ENCODE results near the gene HERPUD1.
"Not testable (repeated sequence)": the region's sequence is repeated elsewhere in the genome, so short reads cannot be mapped to it uniquely, and the experiment has no call there.

The HERPUD1 gene

DNA sequence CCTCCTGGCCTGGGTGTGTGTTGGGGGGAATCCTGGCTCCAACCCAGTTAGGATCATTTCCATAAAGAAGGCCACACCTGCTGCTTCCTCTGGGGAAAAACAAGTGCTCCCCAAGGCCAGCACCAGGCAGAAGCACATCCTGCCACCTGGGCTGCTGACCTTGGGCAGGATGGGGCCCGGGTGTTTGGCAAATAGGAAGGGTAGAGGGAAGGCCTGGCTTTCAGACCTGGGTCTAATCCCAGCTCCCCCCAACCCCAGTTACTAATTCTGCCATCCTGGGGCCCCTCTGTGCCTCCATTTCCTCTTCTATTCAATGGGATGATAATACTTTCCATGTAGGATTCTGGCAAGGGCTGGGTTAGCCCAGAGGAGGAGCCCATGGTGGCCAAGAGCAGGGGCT lies 54.4 kb downstream of the HERPUD1 start:
- H3K27ac ChIP-seq (ENCODE audit: low read depth in 2 of 2, low read length in 2 of 2): no peak overlapping the region
- no peaks in the 10 kb centered on the region for H3K9me3 ChIP-seq (ENCODE audit: control insufficient read depth in 2 of 2, low read length in 2 of 2)
- peaks cover 45 to 52% of the 10 kb centered on the region in 2 donors for H3K4me1 ChIP-seq (ENCODE audit: control insufficient read depth in 2 of 2, insufficient read depth in 2 of 2, low read length in 2 of 2)
- H3K27me3 ChIP-seq (ENCODE audit: control insufficient read depth in 2 of 2, insufficient read depth in 2 of 2, low read length in 2 of 2): peaks cover 0 to 1% of the 10 kb centered on the region in 2 donors
- no peaks in the 10 kb centered on the region for H3K36me3 ChIP-seq (ENCODE audit: control insufficient read depth in 2 of 2, insufficient read depth in 2 of 2, low read length in 2 of 2)
- H3K4me3 ChIP-seq (ENCODE audit: low read length in 2 of 2): no peak overlapping the region
- no peak overlapping the region for H3K9ac ChIP-seq (ENCODE audit: low read depth in 1 of 2, low read length in 2 of 2)

DNA sequence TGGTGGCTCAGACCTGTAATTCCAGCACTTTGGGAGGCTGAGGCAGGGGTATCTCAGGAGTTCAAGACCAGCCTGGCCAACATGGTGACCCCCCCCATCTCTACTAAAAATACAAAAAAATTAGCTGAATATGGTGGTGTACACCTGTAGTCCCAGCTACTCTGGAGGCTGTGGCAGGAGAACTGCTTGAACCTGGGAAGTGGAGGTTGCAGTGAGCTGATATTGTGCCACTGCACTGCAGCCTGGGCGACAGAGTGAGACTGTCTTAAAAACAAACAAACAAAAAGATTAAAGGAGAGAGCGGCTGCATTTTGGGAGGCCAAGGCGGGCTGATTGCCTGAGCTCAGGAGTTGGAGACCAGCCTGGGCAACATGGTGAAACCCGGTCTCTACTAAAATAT lies 55.0 kb downstream of the HERPUD1 start:
- H3K4me1 ChIP-seq (ENCODE audit: control insufficient read depth in 2 of 2, insufficient read depth in 2 of 2, low read length in 2 of 2): peaks cover 47 to 54% of the 10 kb centered on the region in 2 donors
- H3K4me3 ChIP-seq (ENCODE audit: low read length in 2 of 2); H3K36me3 ChIP-seq (ENCODE audit: control insufficient read depth in 2 of 2, insufficient read depth in 2 of 2, low read length in 2 of 2); H3K9me3 ChIP-seq (ENCODE audit: control insufficient read depth in 2 of 2, low read length in 2 of 2); H3K9ac ChIP-seq (ENCODE audit: low read depth in 1 of 2, low read length in 2 of 2); H3K27me3 ChIP-seq (ENCODE audit: control insufficient read depth in 2 of 2, insufficient read depth in 2 of 2, low read length in 2 of 2); H3K27ac ChIP-seq (ENCODE audit: low read depth in 2 of 2, low read length in 2 of 2): not testable (repeated sequence)

DNA sequence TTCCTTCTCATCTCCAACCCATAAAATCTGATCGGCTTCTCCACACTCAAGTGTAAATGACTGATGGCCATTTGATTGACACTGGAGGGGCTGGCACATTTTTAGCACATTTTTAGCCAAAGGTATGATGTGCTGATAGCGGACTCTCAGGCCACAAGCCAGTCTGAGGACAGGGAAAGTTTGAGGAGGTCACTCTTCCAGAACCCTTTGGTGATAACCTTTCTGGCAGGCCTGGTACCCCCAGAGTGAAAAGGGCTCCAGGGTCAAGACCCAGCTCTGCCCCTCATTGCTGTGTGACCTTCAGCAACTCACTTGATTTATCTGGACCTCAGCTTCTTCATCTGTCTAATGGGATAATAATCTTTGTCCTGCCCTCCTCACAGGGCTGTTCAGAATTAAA lies 55.8 kb downstream of the HERPUD1 start:
- no peak overlapping the region for H3K4me3 ChIP-seq (ENCODE audit: low read length in 2 of 2)
- no peaks in the 10 kb centered on the region for H3K36me3 ChIP-seq (ENCODE audit: control insufficient read depth in 2 of 2, insufficient read depth in 2 of 2, low read length in 2 of 2)
- H3K9ac ChIP-seq (ENCODE audit: low read depth in 1 of 2, low read length in 2 of 2): no peak overlapping the region
- peaks cover 50 to 58% of the 10 kb centered on the region in 2 donors for H3K4me1 ChIP-seq (ENCODE audit: control insufficient read depth in 2 of 2, insufficient read depth in 2 of 2, low read length in 2 of 2)
- H3K9me3 ChIP-seq (ENCODE audit: control insufficient read depth in 2 of 2, low read length in 2 of 2): no peaks in the 10 kb centered on the region
- H3K27me3 ChIP-seq (ENCODE audit: control insufficient read depth in 2 of 2, insufficient read depth in 2 of 2, low read length in 2 of 2): peaks cover 0 to 1% of the 10 kb centered on the region in 2 donors
- H3K27ac ChIP-seq (ENCODE audit: low read depth in 2 of 2, low read length in 2 of 2): no peak overlapping the region

DNA sequence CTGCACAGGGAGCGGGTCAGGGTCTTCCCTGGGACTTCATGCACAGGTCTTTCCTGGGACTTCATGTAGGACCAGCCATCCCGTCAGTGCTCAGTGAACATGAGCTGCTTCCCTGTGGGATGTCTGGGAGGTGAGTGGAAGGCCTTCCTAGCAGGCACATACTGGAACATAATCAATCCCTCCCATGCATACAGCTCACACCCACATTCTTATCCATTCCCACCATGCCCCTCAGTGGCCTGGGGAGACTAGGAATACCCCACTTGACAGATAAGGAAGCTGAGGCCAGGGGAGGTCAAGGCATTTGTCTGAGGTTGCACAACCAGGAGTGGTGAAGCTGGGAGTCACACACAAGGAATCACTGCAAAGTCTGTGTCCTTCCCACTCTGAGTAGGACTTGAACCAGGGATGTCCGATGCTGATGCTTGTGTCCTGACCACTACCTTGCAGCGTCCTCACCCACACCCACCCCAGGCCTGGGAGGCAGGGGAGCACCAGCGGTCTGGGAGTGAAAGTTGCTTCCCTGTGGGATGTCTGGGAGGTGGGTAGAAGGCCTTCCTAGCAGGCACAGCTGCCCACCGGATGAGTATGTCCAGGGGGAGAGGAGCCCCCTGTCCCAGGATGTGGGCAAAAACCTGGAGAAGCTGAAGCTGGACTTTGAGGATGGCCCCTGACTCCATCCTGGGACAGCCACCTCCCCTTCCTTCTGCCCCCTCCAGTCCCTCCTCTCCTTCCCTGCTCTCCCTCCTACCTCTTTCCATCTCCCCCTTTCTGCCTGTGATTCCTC lies 56.4 kb downstream of the HERPUD1 start:
- H3K9ac ChIP-seq (ENCODE audit: low read depth in 1 of 2, low read length in 2 of 2): peak overlapping the region; percentile 83 to 97
- peaks cover 0 to 1% of the 10 kb centered on the region in 2 donors for H3K27me3 ChIP-seq (ENCODE audit: control insufficient read depth in 2 of 2, insufficient read depth in 2 of 2, low read length in 2 of 2)
- no peaks in the 10 kb centered on the region for H3K36me3 ChIP-seq (ENCODE audit: control insufficient read depth in 2 of 2, insufficient read depth in 2 of 2, low read length in 2 of 2)
- no peaks in the 10 kb centered on the region for H3K9me3 ChIP-seq (ENCODE audit: control insufficient read depth in 2 of 2, low read length in 2 of 2)
- peak overlapping the region; percentile 94 to 95 for H3K4me3 ChIP-seq (ENCODE audit: low read length in 2 of 2)
- H3K4me1 ChIP-seq (ENCODE audit: control insufficient read depth in 2 of 2, insufficient read depth in 2 of 2, low read length in 2 of 2): peaks cover 45 to 54% of the 10 kb centered on the region in 2 donors
- H3K27ac ChIP-seq (ENCODE audit: low read depth in 2 of 2, low read length in 2 of 2): peak overlapping the region; percentile 88 to 93

DNA sequence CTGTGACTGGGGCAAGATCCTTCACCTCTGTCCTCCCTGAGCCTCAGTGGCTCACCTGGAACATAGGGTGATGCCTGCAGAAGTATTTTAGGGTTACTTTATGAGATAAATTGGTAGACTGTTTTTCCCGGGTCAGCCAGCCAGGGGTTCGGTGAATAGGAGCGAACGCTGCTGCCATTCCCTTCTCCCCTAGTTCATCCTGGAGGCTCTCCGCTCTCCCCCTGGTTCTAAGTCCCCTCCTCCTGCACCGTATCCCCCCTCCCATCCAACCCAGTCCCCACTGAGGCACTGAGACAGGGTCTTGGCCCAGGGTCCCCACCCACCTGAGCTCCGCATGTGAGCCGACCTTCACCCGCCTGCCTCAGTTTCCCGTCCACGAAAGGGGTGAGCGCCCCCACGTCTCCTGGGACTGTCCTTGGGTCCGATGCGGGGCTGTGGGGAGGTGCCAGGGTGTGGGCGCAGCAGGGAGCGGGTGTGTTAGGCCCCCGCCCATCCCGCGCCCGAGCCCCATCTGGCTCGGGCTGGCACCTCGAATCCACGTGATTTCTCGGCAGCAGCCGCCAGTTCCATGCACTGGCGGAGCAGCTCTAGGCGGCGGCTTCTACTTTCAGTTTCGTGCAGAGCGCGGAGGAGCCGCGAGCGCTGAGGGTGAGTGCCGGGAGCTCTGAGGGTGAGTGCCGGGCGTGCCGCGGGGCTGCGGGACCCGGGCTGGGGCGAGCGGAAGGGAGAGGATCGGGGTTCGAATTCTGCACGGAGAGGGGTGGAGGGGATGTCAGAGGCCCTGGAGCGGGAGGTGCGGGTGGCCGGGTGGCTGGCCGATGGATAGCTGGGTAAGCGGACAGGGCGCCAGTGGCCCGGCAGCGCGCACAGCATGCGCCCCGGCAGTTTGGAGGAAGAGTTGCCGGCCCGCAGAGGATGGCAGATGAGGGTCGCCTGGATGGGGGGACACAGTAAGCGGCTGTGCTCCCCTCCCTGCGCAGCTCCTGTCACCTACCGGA lies 57.3 kb downstream of the HERPUD1 start, which contains the start of gene NLRC5:
Gene NLRC5 (plus strand): TSS at position 610 of the 998 bp plus-strand sequence. CDS start 31,156 bp downstream, outside the sequence.
- peaks cover 37 to 47% of the 10 kb centered on the region in 2 donors for H3K4me1 ChIP-seq (ENCODE audit: control insufficient read depth in 2 of 2, insufficient read depth in 2 of 2, low read length in 2 of 2)
- H3K27ac ChIP-seq (ENCODE audit: low read depth in 2 of 2, low read length in 2 of 2): peak within 1 kb of the TSS; percentile 88 to 93
- H3K27me3 ChIP-seq (ENCODE audit: control insufficient read depth in 2 of 2, insufficient read depth in 2 of 2, low read length in 2 of 2): no peaks in the 10 kb centered on the region
- peak within 1 kb of the TSS; percentile 83 to 97 for H3K9ac ChIP-seq (ENCODE audit: low read depth in 1 of 2, low read length in 2 of 2)
- H3K9me3 ChIP-seq (ENCODE audit: control insufficient read depth in 2 of 2, low read length in 2 of 2): no peaks in the 10 kb centered on the region
- peak within 1 kb of the TSS; percentile 94 to 95 for H3K4me3 ChIP-seq (ENCODE audit: low read length in 2 of 2)
- H3K36me3 ChIP-seq (ENCODE audit: control insufficient read depth in 2 of 2, insufficient read depth in 2 of 2, low read length in 2 of 2): peaks cover 0 to 2% of the 10 kb centered on the region in 2 donors

DNA sequence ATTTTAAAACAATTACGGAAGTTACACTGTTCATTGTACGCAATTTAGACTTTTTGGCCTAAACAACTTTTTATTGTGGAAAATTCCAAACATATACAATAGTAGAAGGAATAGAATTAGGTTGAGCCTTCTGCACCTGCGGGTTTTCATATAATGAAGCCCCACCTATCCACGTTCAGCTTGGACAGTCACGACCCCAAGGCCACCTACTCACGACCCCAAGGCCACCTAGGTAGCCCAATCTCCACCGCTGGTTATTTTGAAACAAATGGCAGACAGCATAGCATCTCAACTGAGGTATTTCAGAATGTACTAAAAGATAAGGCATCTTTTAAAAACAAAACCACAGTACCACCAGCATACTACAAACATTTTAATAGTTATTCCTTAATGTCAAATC lies 58.0 kb downstream of the HERPUD1 start:
- peak overlapping the region; percentile 94 to 95 for H3K4me3 ChIP-seq (ENCODE audit: low read length in 2 of 2)
- peaks cover 0 to 6% of the 10 kb centered on the region in 2 donors for H3K36me3 ChIP-seq (ENCODE audit: control insufficient read depth in 2 of 2, insufficient read depth in 2 of 2, low read length in 2 of 2)
- H3K9ac ChIP-seq (ENCODE audit: low read depth in 1 of 2, low read length in 2 of 2): peak overlapping the region; percentile 83 to 97
- H3K27me3 ChIP-seq (ENCODE audit: control insufficient read depth in 2 of 2, insufficient read depth in 2 of 2, low read length in 2 of 2): no peaks in the 10 kb centered on the region
- H3K4me1 ChIP-seq (ENCODE audit: control insufficient read depth in 2 of 2, insufficient read depth in 2 of 2, low read length in 2 of 2): peaks cover 38 to 42% of the 10 kb centered on the region in 2 donors
- H3K27ac ChIP-seq (ENCODE audit: low read depth in 2 of 2, low read length in 2 of 2): peak overlapping the region; percentile 88 to 93
- no peaks in the 10 kb centered on the region for H3K9me3 ChIP-seq (ENCODE audit: control insufficient read depth in 2 of 2, low read length in 2 of 2)

DNA sequence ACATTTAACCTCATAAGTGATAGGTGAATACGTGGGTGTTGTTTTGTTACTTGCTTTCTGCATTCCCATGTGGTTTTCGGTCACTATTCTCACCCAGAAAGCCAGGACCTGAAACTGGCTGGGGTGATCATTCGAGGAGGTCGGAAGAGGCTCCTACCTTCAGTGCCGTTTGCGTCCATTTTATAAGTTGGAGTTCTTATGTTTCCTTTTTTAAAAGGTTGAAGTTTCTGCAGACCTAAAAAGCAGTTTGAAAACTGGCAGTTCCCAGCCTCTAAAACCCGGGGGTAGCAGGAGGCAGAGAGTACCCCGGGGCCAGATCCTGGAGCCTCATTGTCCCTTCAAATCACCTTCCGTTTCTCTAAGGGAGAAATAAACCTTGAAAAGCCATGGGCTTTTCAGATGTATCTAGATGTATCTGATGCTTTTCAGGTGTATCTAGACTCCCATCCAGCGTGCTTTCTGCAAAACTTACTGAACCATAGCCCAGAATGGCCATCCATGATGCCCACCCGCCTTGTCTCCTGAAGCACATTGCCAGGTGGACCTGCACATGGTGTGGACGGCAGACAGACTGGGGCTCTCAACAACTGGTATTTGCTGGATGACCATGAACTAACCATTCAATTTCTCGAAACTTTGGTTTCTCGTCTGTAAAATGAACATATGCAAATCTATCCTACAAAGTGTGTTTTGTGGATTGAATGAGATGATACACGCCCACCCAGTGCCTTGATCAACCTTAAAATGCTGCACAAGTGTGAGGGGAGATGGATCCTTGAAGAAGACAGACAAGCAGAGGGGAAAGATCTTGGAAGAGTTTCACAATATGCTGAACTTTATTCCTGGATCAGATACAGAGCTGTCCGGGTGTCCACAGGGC lies 58.7 kb downstream of the HERPUD1 start:
- H3K27ac ChIP-seq (ENCODE audit: low read depth in 2 of 2, low read length in 2 of 2): peak overlapping the region; percentile 90 to 93
- H3K36me3 ChIP-seq (ENCODE audit: control insufficient read depth in 2 of 2, insufficient read depth in 2 of 2, low read length in 2 of 2): peaks cover 2 to 6% of the 10 kb centered on the region in 2 donors
- H3K4me1 ChIP-seq (ENCODE audit: control insufficient read depth in 2 of 2, insufficient read depth in 2 of 2, low read length in 2 of 2): peaks cover 32 to 36% of the 10 kb centered on the region in 2 donors

DNA sequence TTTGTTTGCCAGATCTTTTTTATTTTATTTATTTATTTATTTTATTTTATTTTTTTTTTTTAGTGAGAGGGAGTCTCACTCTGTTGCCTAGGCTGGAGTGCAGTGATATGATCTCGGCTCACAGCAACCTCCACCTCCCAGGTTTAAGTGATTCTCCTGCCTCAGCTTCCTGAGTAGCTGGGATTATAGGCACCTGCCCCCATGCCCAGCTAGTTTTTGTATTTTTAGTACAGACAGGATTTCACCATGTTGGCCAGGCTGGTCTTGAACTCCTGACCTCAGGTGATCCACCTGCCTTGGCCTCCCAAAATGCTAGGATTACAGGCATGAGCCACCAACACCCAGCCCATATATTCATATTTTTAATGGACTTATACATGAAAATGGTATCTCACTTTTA lies 60.5 kb downstream of the HERPUD1 start:
- H3K36me3 ChIP-seq (ENCODE audit: control insufficient read depth in 2 of 2, insufficient read depth in 2 of 2, low read length in 2 of 2); H3K9me3 ChIP-seq (ENCODE audit: control insufficient read depth in 2 of 2, low read length in 2 of 2); H3K27me3 ChIP-seq (ENCODE audit: control insufficient read depth in 2 of 2, insufficient read depth in 2 of 2, low read length in 2 of 2): not testable (repeated sequence)
- peak overlapping the region; percentile 65 to 69 for H3K9ac ChIP-seq (ENCODE audit: low read depth in 1 of 2, low read length in 2 of 2)
- H3K4me3 ChIP-seq (ENCODE audit: low read length in 2 of 2): peak overlapping the region in 1 of 2 donors; percentile 52
- H3K27ac ChIP-seq (ENCODE audit: low read depth in 2 of 2, low read length in 2 of 2): peak overlapping the region; percentile 90 to 91
- peaks cover 30 to 36% of the 10 kb centered on the region in 2 donors for H3K4me1 ChIP-seq (ENCODE audit: control insufficient read depth in 2 of 2, insufficient read depth in 2 of 2, low read length in 2 of 2)

More for the DNA sequence above, 58.7 kb downstream of the HERPUD1 start:
- peak overlapping the region; percentile 94 to 95 for H3K4me3 ChIP-seq (ENCODE audit: low read length in 2 of 2)
- no peaks in the 10 kb centered on the region for H3K27me3 ChIP-seq (ENCODE audit: control insufficient read depth in 2 of 2, insufficient read depth in 2 of 2, low read length in 2 of 2)
- peak overlapping the region; percentile 26 to 97 for H3K9ac ChIP-seq (ENCODE audit: low read depth in 1 of 2, low read length in 2 of 2)
- no peaks in the 10 kb centered on the region for H3K9me3 ChIP-seq (ENCODE audit: control insufficient read depth in 2 of 2, low read length in 2 of 2)

DNA sequence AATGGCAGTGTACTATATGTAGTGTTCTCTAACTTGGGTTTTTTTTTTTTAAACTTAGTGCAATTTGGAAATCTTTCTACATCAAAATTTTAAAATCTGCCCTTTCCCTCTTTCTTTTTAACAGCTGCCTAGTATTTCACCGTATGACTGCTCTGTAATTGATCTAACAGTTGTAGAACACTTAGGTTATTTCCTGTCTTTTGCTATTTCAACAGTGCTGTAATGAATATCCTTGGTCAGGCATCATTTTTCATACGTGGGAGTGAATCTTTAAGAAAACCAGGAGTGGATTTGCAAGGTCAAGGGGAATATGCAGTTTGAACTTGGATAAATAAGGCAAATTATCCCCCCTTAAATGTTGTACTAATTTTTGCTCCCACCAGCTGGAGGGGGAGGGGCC lies 61.3 kb downstream of the HERPUD1 start:
- no peak overlapping the region for H3K27ac ChIP-seq (ENCODE audit: low read depth in 2 of 2, low read length in 2 of 2)
- peak overlapping the region in 1 of 2 donors; percentile 22 for H3K9ac ChIP-seq (ENCODE audit: low read depth in 1 of 2, low read length in 2 of 2)
- H3K4me1 ChIP-seq (ENCODE audit: control insufficient read depth in 2 of 2, insufficient read depth in 2 of 2, low read length in 2 of 2): peaks cover 30 to 35% of the 10 kb centered on the region in 2 donors
- no peak overlapping the region for H3K4me3 ChIP-seq (ENCODE audit: low read length in 2 of 2)
- no peaks in the 10 kb centered on the region for H3K27me3 ChIP-seq (ENCODE audit: control insufficient read depth in 2 of 2, insufficient read depth in 2 of 2, low read length in 2 of 2)
- H3K36me3 ChIP-seq (ENCODE audit: control insufficient read depth in 2 of 2, insufficient read depth in 2 of 2, low read length in 2 of 2): peaks cover 4 to 6% of the 10 kb centered on the region in 2 donors
- H3K9me3 ChIP-seq (ENCODE audit: control insufficient read depth in 2 of 2, low read length in 2 of 2): no peaks in the 10 kb centered on the region

Measured in mucosa of rectum (tissue), 2 donors.